Coronary artery (tissue), 2 donors: Measurements from ENCODE around the gene NPAS3.

Experiments
- DNase-seq: peaks from one replicate; pipeline ENCODE4 v3.0.0-alpha.2; 2017; ENCODE audit warnings: low spot score
- H3K27ac ChIP-seq, 2 donors: fragments of 200-600 bp; sonication (generic); one replicate each; pipeline ENCODE4 v1.5.1; 2016 to 2019
- H3K4me3 ChIP-seq: fragments of 200-600 bp; sonication (generic); 2 replicates; pipeline ENCODE4 v1.5.1; 2016; ENCODE audit warnings: mild to moderate bottlenecking, moderate library complexity
- CTCF ChIP-seq: fragments of 200-600 bp; sonication (generic); IDR thresholded peaks from one replicate; pipeline ENCODE4 v1.5.1; 2019; ENCODE audit warnings: antibody characterized with exemption

NPAS3 gene

DNA sequence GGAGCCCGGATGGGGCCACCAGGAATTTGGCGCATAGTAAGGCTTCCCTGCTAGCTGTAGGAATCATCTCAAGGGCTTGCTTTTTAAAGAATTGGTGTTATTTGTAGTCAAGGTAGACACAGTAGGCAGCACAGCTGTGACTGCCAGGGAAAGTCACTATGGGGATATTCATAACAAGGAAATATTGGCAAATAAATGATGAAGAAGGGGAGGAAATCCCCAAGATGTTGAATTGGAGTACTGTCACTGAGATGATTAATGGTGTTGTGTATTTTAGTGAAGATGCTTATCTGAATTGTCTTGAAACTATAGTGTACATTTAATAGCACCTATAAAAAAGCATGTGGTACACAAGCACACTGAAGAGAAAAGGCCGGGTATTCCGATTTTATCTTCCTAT lies 118.9 kb downstream of the NPAS3 start:
- Histone ChIP-seq H3K27ac (no peak overlapping the region), H3K4me3 (no peak overlapping the region)
- no peak for TF ChIP-seq CTCF
- no peak for DNase-seq

GRCh38 chr14:33061667-33062325 lies 123.1 kb downstream of the NPAS3 start:
- no peak for TF ChIP-seq CTCF
- DNase-seq: no peak

DNA sequence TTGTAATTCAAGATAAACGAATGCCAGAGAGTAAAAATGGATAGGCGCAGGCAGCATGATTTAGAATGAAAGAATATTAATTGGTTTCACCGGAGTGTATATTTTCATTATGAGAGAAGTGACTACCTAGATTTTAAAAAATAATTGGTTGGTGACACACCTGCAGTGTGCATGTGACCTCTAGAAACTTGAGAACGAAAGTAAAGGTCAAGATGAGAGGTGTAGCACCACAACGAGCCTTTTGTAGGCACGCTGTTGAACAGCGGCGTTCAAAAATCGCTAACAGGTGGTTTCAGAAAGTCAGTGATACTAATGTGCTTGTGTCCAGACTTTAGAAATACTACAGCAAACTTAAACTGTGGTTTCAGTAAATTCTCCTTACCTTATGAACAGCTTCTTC lies 123.8 kb downstream of the NPAS3 start:
- no peak overlapping the region for H3K27ac ChIP-seq
- H3K4me3 ChIP-seq: no peak overlapping the region
- TF ChIP-seq CTCF: no peak
- DNase-seq: no peak

More at GRCh38 chr14:33061667-33062325, 123.1 kb downstream of the NPAS3 start:
- Histone ChIP-seq H3K27ac (no peak overlapping the region), H3K4me3 (no peak overlapping the region)

DNA sequence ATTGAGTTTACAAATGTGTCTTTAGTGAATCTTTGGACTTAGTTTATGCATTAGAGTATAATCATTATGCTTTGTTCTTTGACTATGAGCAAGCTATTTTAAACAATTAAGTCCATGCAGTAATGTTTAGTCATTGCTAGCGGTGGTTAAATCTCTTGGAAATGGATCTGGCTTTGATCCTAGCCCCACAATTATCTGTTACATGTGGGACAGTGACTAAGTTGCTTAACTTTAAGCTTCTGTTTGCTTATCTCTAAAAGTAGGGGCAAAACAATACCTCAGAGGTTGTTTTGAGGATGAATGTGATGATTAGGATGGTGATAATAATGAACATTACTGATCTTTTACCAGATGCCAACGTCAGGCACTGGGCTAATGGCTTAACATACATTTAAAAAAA lies 124.2 kb downstream of the NPAS3 start:
- DNase-seq: no peak
- Histone ChIP-seq H3K27ac (no peak overlapping the region), H3K4me3 (no peak overlapping the region)
- no peak for TF ChIP-seq CTCF

DNA sequence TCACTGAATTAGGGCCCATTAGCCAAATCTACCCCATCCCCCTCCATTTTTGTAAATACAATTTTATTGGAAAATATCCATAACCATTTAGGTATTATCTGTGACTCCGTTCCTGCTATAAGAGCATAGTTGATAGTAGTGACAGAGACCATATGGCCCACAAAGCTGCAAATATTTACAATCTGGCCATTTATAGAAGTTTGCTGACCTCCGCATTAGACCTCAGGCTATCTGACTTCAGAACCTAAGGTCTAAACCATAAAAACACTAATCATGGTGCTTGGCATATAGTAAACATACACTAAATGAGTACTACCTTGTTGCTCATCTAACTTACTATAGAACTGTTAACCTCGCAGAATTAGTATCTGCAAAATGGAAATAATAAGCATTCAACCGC lies 124.8 kb downstream of the NPAS3 start:
- Histone ChIP-seq H3K4me3 (no peak overlapping the region), H3K27ac (no peak overlapping the region)
- no peak for DNase-seq
- no peak for TF ChIP-seq CTCF

GRCh38 chr14:33065634-33066033 lies 127.0 kb downstream of the NPAS3 start:
- Histone ChIP-seq H3K4me3 (no peak overlapping the region), H3K27ac (no peak overlapping the region)
- DNase-seq: no peak
- no peak for TF ChIP-seq CTCF

GRCh38 chr14:33068040-33068439 lies 129.4 kb downstream of the NPAS3 start:
- Histone ChIP-seq H3K4me3 (no peak overlapping the region), H3K27ac (no peak overlapping the region)
- TF ChIP-seq CTCF: no peak
- no peak for DNase-seq
